WTC11 (cell line): ENCODE measurements around the gene IFRD2. TPM values are rescaled to one million over a fixed set of nuclear protein-coding genes. Genes with fewer than 3 reads are reported as not detected.

Experiments used
- AFF4 ChIP-seq: sonication (generic); formaldehyde crosslinking; IDR thresholded peaks from 2 replicates; pipeline ENCODE4 v1.8.1; 2023; ENCODE audit warnings: mild to moderate bottlenecking, missing genetic modification reagents, borderline replicate concordance
- ATF2 ChIP-seq: sonication (generic); formaldehyde crosslinking; IDR thresholded peaks from 2 replicates; pipeline ENCODE4 v1.8.1; 2022; ENCODE audit warnings: low read depth, missing genetic modification reagents, borderline replicate concordance
- ATF3 ChIP-seq: sonication (generic); formaldehyde crosslinking; conservative IDR thresholded peaks from 2 replicates; pipeline ENCODE4 v1.8.1; 2022; ENCODE audit warnings: mild to moderate bottlenecking, missing genetic modification reagents
- CDX4 ChIP-seq: fragments of 250-450 bp; sonication (Bioruptor Pico); IDR thresholded peaks from 2 replicates; pipeline ENCODE4 v1.9.0; 2021; ENCODE audit warnings: moderate library complexity, mild to moderate bottlenecking, inconsistent platforms, borderline replicate concordance
- ETV6 ChIP-seq: sonication (generic); formaldehyde crosslinking; IDR thresholded peaks from 2 replicates; pipeline ENCODE4 v1.8.1; 2022; ENCODE audit warnings: mild to moderate bottlenecking, missing genetic modification reagents
- FOXP4 ChIP-seq: sonication (generic); formaldehyde crosslinking; IDR thresholded peaks from 2 replicates; pipeline ENCODE4 v1.8.0; 2022; ENCODE audit warnings: mild to moderate bottlenecking, missing genetic modification reagents
- GRHL2 ChIP-seq: fragments of 250-450 bp; sonication (Bioruptor Pico); IDR thresholded peaks from 2 replicates; pipeline ENCODE4 v1.8.0; 2022; ENCODE audit warnings: mild to moderate bottlenecking, moderate library complexity; ENCODE audit not compliant: insufficient replicate concordance, severe bottlenecking
- NFE2L1 ChIP-seq: sonication (generic); formaldehyde crosslinking; IDR thresholded peaks from 2 replicates; pipeline ENCODE4 v1.8.1; 2023; ENCODE audit warnings: missing genetic modification reagents
- NR1H2 ChIP-seq: sonication (generic); formaldehyde crosslinking; IDR thresholded peaks from 2 replicates; pipeline ENCODE4 v1.9.0; 2021; ENCODE audit warnings: mild to moderate bottlenecking, moderate library complexity, missing genetic modification reagents
- NR3C1 ChIP-seq: sonication (generic); formaldehyde crosslinking; conservative IDR thresholded peaks from 2 replicates; pipeline ENCODE4 v1.8.1; 2023; ENCODE audit warnings: low read depth, mild to moderate bottlenecking, missing genetic modification reagents
- STAT6 ChIP-seq: sonication (generic); formaldehyde crosslinking; conservative IDR thresholded peaks from 2 replicates; pipeline ENCODE4 v1.8.1; 2023; ENCODE audit warnings: mild to moderate bottlenecking, low read depth, missing genetic modification reagents, moderate library complexity
- TCF7 ChIP-seq: sonication (generic); formaldehyde crosslinking; IDR thresholded peaks from 2 replicates; pipeline ENCODE4 v1.8.0; 2022; ENCODE audit warnings: mild to moderate bottlenecking, low read depth, missing genetic modification reagents, moderate library complexity
- ZBTB21 ChIP-seq: sonication (generic); formaldehyde crosslinking; IDR thresholded peaks from 2 replicates; pipeline ENCODE4 v1.8.1; 2023; ENCODE audit warnings: mild to moderate bottlenecking, missing genetic modification reagents, borderline replicate concordance
- ZNF423 ChIP-seq: fragments of 250-450 bp; sonication (Bioruptor Pico); IDR thresholded peaks from 2 replicates; pipeline ENCODE4 v2.1.2; 2022; ENCODE audit warnings: mild to moderate bottlenecking, moderate library complexity
- ZNF512 ChIP-seq: sonication (generic); formaldehyde crosslinking; IDR thresholded peaks from 2 replicates; pipeline ENCODE4 v1.8.1; 2022; ENCODE audit warnings: missing genetic modification reagents, borderline replicate concordance
- total RNA-seq: library from RNA; stranded (reverse); gene quantifications from 3 replicates; pipeline ENCODE4 v1.2.3, GENCODE V29; 2021

The IFRD2 gene
- total RNA-seq, 1 experiment from 2014 or later = 92.0 TPM

- TF ChIP-seq STAT6 (CRISPR knock-in tag) (no peak), ETV6 (CRISPR knock-in tag) (no peak), FOXP4 (CRISPR knock-in tag) (no peak), AFF4 (no peak), ATF2 (CRISPR knock-in tag) (no peak), GRHL2 (CRISPR knock-in tag) (no peak), TCF7 (CRISPR knock-in tag) (no peak), ZBTB21 (CRISPR knock-in tag) (no peak), NR1H2 (no peak), NR3C1 (CRISPR knock-in tag) (no peak), CDX4 (CRISPR knock-in tag) (no peak), ZNF512 (CRISPR knock-in tag) (no peak), NFE2L1 (CRISPR knock-in tag) (no peak), ATF3 (CRISPR knock-in tag) (no peak), ZNF423 (no peak)
Measured at GRCh38 chr3:50293079-50293801, 1.0 kb upstream of the IFRD2 start (continued).
